ENCODE results near the gene OPCML. TPM values are rescaled to one million over a fixed set of nuclear protein-coding genes. Genes with fewer than 3 reads are reported as not detected.

The OPCML gene
- total and polyA plus RNA-seq, 2 experiments from 2014 or later, result 1.2 to 4.4 TPM

DNA sequence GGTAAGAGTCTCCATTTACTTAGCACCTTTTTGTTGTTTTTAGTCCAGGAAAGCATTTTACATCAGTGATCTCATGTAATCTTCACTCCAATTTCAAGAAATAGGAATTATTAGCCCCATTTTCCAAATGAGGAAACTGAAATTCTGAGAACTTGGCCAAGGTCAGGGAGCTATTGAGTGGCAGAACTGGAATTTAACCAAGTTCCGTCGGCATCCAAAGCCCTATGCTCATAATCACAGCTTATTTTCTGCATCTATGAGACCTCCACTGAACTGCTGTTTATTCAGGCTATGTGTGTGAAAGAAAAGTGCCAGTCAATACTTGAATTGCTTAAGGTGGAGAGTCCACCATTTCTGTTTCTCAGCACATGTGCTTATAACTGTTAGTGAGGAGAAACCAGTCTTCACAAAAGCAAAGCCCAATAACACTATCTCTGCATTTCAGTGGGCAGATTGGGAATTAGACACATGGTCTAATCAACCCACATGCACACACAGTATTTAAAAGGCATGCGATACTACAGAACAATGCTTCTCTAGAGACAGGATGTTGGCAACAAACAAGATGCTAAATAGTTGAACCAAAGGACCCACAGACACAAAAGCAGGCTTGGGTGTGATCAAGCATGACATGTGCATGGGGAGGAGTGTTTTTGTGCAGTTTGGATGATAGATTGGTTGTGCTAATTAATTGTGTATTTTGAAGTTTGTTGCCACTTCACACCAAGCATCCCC is 780.6 kb downstream of the OPCML start (continued):
- TF ChIP-seq, protein P1, sequence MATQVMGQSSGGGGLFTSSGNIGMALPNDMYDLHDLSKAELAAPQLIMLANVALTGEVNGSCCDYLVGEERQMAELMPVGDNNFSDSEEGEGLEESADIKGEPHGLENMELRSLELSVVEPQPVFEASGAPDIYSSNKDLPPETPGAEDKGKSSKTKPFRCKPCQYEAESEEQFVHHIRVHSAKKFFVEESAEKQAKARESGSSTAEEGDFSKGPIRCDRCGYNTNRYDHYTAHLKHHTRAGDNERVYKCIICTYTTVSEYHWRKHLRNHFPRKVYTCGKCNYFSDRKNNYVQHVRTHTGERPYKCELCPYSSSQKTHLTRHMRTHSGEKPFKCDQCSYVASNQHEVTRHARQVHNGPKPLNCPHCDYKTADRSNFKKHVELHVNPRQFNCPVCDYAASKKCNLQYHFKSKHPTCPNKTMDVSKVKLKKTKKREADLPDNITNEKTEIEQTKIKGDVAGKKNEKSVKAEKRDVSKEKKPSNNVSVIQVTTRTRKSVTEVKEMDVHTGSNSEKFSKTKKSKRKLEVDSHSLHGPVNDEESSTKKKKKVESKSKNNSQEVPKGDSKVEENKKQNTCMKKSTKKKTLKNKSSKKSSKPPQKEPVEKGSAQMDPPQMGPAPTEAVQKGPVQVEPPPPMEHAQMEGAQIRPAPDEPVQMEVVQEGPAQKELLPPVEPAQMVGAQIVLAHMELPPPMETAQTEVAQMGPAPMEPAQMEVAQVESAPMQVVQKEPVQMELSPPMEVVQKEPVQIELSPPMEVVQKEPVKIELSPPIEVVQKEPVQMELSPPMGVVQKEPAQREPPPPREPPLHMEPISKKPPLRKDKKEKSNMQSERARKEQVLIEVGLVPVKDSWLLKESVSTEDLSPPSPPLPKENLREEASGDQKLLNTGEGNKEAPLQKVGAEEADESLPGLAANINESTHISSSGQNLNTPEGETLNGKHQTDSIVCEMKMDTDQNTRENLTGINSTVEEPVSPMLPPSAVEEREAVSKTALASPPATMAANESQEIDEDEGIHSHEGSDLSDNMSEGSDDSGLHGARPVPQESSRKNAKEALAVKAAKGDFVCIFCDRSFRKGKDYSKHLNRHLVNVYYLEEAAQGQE (IDR thresholded peaks at IDR 0.05; ENCODE audit: unreplicated experiment), result no peak
- TF ChIP-seq POLR2AphosphoS5 (IDR thresholded peaks at IDR 0.05; ENCODE audit: low read depth), result no peak

DNA sequence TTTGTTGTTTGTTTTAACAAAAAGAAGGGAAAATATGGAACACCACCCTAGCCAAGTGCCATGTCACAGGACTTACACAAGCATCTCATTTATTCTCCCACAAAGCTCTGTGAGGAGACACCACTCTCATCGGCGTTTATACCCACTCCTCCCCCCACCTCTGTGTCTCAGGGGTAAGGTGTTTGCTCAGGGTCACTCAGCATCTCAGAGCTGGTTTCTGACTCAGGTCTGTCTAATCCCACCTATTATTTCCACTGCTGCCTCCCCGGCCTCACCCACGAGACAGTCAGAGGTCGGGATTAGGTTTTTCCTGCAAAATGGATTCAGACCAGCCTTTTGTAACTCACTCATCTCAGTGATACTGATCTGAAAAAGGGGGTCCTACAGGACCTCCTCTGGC is 786.0 kb downstream of the OPCML start:
- no peaks in the 10 kb centered on the region for H4K20me1 ChIP-seq (replicated peaks; ENCODE audit: insufficient read depth)
- no peak overlapping the region for H3K4me3 Mint-ChIP-seq
- H2AFZ ChIP-seq, result no peak overlapping the region
- H3K4me2 ChIP-seq, result no peak overlapping the region
- H3K9me2 ChIP-seq (ENCODE audit: insufficient read depth), result 0 out of 2 replicates have a peak, but pooled peaks cover 8% of the 10 kb centered on the region
- H3K36me3 ChIP-seq (ENCODE audit: insufficient read depth), result no peaks in the 10 kb centered on the region
- peaks cover 2% of the 10 kb centered on the region; the same call in 2 of the 3 replicates for H3K4me1 Mint-ChIP-seq
- H3K36me3 Mint-ChIP-seq (ENCODE audit: low read depth), result no peaks in the 10 kb centered on the region
- H3K4me1 ChIP-seq (ENCODE audit: insufficient read depth), result peaks cover 3% of the 10 kb centered on the region; the same call in 1 of the 2 replicates
- no peak for DNase-seq (ENCODE audit: low spot score)
- no peaks in the 10 kb centered on the region for H3K27me3 ChIP-seq (ENCODE audit: insufficient read depth)
- no peaks in the 10 kb centered on the region for H3F3A ChIP-seq (replicated peaks; ENCODE audit: low read depth)
- no peak overlapping the region for H3K27ac Mint-ChIP-seq
- peaks cover 2% of the 10 kb centered on the region for H3K27me3 Mint-ChIP-seq (ENCODE audit: insufficient read depth, low read depth, poor library complexity)
- no peaks in the 10 kb centered on the region for H3K79me2 ChIP-seq (replicated peaks; ENCODE audit: insufficient read depth)
- no peaks in the 10 kb centered on the region for H3K9me3 Mint-ChIP-seq
- H3K4me3 ChIP-seq, result no peak overlapping the region
- ATAC-seq, result no peak
- no peak overlapping the region for H3K27ac ChIP-seq (ENCODE audit: low read depth)
- TF ChIP-seq CREB1 (CRISPR knock-in tag; IDR thresholded peaks at IDR 0.05; ENCODE audit: low read depth), result no peak
- TF ChIP-seq, protein P2, sequence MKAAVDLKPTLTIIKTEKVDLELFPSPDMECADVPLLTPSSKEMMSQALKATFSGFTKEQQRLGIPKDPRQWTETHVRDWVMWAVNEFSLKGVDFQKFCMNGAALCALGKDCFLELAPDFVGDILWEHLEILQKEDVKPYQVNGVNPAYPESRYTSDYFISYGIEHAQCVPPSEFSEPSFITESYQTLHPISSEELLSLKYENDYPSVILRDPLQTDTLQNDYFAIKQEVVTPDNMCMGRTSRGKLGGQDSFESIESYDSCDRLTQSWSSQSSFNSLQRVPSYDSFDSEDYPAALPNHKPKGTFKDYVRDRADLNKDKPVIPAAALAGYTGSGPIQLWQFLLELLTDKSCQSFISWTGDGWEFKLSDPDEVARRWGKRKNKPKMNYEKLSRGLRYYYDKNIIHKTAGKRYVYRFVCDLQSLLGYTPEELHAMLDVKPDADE (IDR thresholded peaks at IDR 0.05), result no peak
- no peak for TF ChIP-seq ZNF331 (CRISPR knock-in tag; IDR thresholded peaks at IDR 0.05; ENCODE audit: low read depth)
- no peak for TF ChIP-seq POLR2AphosphoS5 (IDR thresholded peaks at IDR 0.05; ENCODE audit: low read depth)
- TF ChIP-seq JUNB (IDR thresholded peaks at IDR 0.05; ENCODE audit: unreplicated experiment), result no peak
- TF ChIP-seq ZNF114 (CRISPR knock-in tag; IDR thresholded peaks at IDR 0.05), result no peak
- TF ChIP-seq, protein P1 (IDR thresholded peaks at IDR 0.05; ENCODE audit: unreplicated experiment), result no peak
- TF ChIP-seq STAT1 (IDR thresholded peaks at IDR 0.05; ENCODE audit: unreplicated experiment), result no peak
- TF ChIP-seq, protein P3, sequence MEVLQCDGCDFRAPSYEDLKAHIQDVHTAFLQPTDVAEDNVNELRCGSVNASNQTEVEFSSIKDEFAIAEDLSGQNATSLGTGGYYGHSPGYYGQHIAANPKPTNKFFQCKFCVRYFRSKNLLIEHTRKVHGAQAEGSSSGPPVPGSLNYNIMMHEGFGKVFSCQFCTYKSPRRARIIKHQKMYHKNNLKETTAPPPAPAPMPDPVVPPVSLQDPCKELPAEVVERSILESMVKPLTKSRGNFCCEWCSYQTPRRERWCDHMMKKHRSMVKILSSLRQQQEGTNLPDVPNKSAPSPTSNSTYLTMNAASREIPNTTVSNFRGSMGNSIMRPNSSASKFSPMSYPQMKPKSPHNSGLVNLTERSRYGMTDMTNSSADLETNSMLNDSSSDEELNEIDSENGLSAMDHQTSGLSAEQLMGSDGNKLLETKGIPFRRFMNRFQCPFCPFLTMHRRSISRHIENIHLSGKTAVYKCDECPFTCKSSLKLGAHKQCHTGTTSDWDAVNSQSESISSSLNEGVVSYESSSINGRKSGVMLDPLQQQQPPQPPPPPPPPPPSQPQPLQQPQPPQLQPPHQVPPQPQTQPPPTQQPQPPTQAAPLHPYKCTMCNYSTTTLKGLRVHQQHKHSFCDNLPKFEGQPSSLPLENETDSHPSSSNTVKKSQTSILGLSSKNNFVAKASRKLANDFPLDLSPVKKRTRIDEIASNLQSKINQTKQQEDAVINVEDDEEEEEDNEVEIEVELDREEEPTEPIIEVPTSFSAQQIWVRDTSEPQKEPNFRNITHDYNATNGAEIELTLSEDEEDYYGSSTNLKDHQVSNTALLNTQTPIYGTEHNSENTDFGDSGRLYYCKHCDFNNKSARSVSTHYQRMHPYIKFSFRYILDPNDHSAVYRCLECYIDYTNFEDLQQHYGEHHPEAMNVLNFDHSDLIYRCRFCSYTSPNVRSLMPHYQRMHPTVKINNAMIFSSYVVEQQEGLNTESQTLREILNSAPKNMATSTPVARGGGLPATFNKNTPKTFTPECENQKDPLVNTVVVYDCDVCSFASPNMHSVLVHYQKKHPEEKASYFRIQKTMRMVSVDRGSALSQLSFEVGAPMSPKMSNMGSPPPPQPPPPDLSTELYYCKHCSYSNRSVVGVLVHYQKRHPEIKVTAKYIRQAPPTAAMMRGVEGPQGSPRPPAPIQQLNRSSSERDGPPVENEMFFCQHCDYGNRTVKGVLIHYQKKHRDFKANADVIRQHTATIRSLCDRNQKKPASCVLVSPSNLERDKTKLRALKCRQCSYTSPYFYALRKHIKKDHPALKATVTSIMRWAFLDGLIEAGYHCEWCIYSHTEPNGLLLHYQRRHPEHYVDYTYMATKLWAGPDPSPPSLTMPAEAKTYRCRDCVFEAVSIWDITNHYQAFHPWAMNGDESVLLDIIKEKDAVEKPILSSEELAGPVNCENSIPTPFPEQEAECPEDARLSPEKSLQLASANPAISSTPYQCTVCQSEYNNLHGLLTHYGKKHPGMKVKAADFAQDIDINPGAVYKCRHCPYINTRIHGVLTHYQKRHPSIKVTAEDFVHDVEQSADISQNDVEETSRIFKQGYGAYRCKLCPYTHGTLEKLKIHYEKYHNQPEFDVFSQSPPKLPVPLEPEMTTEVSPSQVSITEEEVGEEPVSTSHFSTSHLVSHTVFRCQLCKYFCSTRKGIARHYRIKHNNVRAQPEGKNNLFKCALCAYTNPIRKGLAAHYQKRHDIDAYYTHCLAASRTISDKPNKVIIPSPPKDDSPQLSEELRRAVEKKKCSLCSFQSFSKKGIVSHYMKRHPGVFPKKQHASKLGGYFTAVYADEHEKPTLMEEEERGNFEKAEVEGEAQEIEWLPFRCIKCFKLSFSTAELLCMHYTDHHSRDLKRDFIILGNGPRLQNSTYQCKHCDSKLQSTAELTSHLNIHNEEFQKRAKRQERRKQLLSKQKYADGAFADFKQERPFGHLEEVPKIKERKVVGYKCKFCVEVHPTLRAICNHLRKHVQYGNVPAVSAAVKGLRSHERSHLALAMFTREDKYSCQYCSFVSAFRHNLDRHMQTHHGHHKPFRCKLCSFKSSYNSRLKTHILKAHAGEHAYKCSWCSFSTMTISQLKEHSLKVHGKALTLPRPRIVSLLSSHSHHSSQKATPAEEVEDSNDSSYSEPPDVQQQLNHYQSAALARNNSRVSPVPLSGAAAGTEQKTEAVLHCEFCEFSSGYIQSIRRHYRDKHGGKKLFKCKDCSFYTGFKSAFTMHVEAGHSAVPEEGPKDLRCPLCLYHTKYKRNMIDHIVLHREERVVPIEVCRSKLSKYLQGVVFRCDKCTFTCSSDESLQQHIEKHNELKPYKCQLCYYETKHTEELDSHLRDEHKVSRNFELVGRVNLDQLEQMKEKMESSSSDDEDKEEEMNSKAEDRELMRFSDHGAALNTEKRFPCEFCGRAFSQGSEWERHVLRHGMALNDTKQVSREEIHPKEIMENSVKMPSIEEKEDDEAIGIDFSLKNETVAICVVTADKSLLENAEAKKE (CRISPR knock-in tag; IDR thresholded peaks at IDR 0.05), result no peak

Data from GM23338 (cell line).